Activated T-helper 2 cell treated with anti-CD3 and anti-CD28 coated beads, Interferon-gamma antibody, Interleukin-2, Interleukin-4, amounts not matched to agents 10 μg/mL and 5 μg/mL and 100 μg/mL, durations not matched to agents 14 hours and 24 hours and 36 hours (primary cell): ENCODE results near the gene SPPL2A. TPM values are rescaled to one million over a fixed set of nuclear protein-coding genes. Genes with fewer than 3 reads are reported as not detected.

Experiments used
- DNase-seq: peaks from one replicate; pipeline ENCODE4 v3.0.0; 2021; ENCODE audit warnings: low spot score
- H3K27ac Mint-ChIP-seq: one replicate; pipeline ENCODE4 v1.8.0; 2021; ENCODE audit warnings: mixed read lengths
- H3K27me3 Mint-ChIP-seq: one replicate; pipeline ENCODE4 v1.8.0; 2021; ENCODE audit warnings: low read depth, mixed read lengths
- H3K36me3 Mint-ChIP-seq: one replicate; pipeline ENCODE4 v1.8.0; 2021; ENCODE audit warnings: low read depth, mixed read lengths
- H3K4me1 Mint-ChIP-seq: one replicate; pipeline ENCODE4 v1.8.0; 2021; ENCODE audit warnings: low read depth, mixed read lengths
- H3K4me3 Mint-ChIP-seq: one replicate; pipeline ENCODE4 v1.8.0; 2021; ENCODE audit warnings: low read depth, mild to moderate bottlenecking, moderate library complexity, mixed read lengths
- H3K9me3 Mint-ChIP-seq: one replicate; pipeline ENCODE4 v1.8.0; 2021; ENCODE audit warnings: mixed read lengths
- intact Hi-C: fragments of 100-400 bp; cut with micrococcal nuclease; formaldehyde crosslinking; loops from one replicate; pipeline ENCODE4 v1.15.1; 2023
- total RNA-seq: library from RNA; stranded (reverse); gene quantifications from 2 replicates; pipeline ENCODE4 v1.2.3, GENCODE V29; 2022

Gene SPPL2A
- total RNA-seq, 1 donor from 2014 or later = 97.3 TPM

- DNase-seq = no peak
- Mint-ChIP-seq H3K9me3 (no peaks in the 10 kb centered on the region), H3K27me3 (no peaks in the 10 kb centered on the region), H3K4me3 (no peak overlapping the region), H3K27ac (peak overlapping the region; percentile 11), H3K36me3 (peaks cover 35% of the 10 kb centered on the region), H3K4me1 (peaks cover 27% of the 10 kb centered on the region)
- intact Hi-C loops = no loop called here
Measured at GRCh38 chr15:50751394-50751793, 14.1 kb downstream of the SPPL2A start.

DNA sequence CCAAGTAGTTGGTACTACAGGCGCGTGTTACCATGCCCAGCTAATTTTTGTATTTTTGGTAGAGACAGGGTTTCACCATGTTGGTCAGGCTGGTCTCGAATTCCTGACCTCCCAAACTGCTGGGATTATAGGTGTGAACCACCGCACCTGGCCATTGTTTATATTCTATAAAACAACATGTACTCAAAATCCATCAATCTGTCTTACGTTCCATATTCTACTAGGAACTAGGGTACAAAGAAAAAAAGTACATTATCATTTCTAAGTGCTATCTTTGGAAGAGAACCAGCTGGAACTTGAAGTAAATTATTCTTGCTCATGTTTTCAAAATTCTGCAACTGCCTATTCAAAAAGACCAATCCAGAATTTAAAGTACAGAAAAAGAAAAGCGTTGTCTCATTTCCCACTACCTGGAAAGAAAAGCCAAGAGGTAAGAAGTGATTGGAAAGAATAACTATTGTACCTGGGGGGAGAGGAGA lies 15.2 kb downstream of the SPPL2A start:
- H3K4me1 Mint-ChIP-seq = peaks cover 23% of the 10 kb centered on the region
- H3K27me3 Mint-ChIP-seq = no peaks in the 10 kb centered on the region
- intact Hi-C loops = no loop called here
- no peaks in the 10 kb centered on the region for H3K9me3 Mint-ChIP-seq
- no peak overlapping the region for H3K27ac Mint-ChIP-seq
- H3K36me3 Mint-ChIP-seq = peaks cover 33% of the 10 kb centered on the region
- H3K4me3 Mint-ChIP-seq = no peak overlapping the region
- no peak for DNase-seq

DNA sequence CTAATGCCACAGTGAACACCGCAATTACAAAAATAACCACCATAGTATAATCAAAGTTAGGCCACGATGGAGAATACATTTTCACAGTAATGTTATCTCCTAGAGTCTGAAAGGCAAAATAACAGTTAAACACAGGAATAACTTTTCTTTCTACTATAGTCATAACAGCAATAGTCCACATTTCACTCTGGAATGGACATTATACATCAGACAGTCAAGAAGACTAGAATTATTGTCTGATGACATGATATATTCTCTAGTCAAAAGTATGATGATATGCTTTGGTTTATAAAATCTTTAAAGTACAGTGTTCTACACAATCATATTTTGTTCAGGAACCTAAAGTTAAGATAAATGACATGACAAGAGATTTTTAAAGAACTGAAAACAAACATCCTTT lies 18.0 kb downstream of the SPPL2A start:
- H3K4me3 Mint-ChIP-seq = no peak overlapping the region
- intact Hi-C loops = no loop called here
- no peak for DNase-seq
- H3K9me3 Mint-ChIP-seq = no peaks in the 10 kb centered on the region
- H3K36me3 Mint-ChIP-seq = peaks cover 30% of the 10 kb centered on the region
- no peaks in the 10 kb centered on the region for H3K27me3 Mint-ChIP-seq
- H3K27ac Mint-ChIP-seq = no peak overlapping the region
- H3K4me1 Mint-ChIP-seq = peaks cover 7% of the 10 kb centered on the region

DNA sequence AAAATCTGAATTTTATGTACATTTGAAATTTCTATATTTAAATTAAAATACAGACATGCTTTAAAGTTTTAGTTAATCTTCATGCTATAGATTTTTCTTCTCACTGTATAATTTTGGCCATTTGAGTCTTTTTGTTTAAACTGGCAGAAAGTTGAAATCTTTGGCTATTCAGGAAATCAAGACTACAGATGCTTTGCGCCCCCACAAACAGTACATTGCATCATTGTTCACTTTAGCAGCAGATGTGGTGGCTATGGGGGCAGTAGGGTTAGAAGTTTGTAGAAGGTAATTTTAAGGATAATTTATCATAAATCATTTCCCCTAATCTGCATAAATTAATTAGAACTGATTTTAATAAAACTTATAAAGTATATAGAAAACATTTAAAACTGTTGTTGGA lies 20.9 kb downstream of the SPPL2A start:
- H3K4me1 Mint-ChIP-seq = no peaks in the 10 kb centered on the region
- no peaks in the 10 kb centered on the region for H3K9me3 Mint-ChIP-seq
- H3K27ac Mint-ChIP-seq = no peak overlapping the region
- peaks cover 29% of the 10 kb centered on the region for H3K36me3 Mint-ChIP-seq
- no peak for DNase-seq
- H3K27me3 Mint-ChIP-seq = no peaks in the 10 kb centered on the region
- intact Hi-C loops = no loop called here
- H3K4me3 Mint-ChIP-seq = no peak overlapping the region

GRCh38 chr15:50740955-50741354 lies 24.6 kb downstream of the SPPL2A start:
- H3K36me3 Mint-ChIP-seq = peaks cover 28% of the 10 kb centered on the region
- H3K27ac Mint-ChIP-seq = no peak overlapping the region
- H3K27me3 Mint-ChIP-seq = no peaks in the 10 kb centered on the region
- H3K4me3 Mint-ChIP-seq = no peak overlapping the region
- no peak for DNase-seq
- intact Hi-C loops = no loop called here
- H3K4me1 Mint-ChIP-seq = no peaks in the 10 kb centered on the region
- H3K9me3 Mint-ChIP-seq = no peaks in the 10 kb centered on the region

GRCh38 chr15:50736823-50737222 lies 28.7 kb downstream of the SPPL2A start:
- DNase-seq = no peak
- H3K27ac Mint-ChIP-seq = no peak overlapping the region
- H3K9me3 Mint-ChIP-seq = no peaks in the 10 kb centered on the region
- H3K4me1 Mint-ChIP-seq = no peaks in the 10 kb centered on the region
- H3K27me3 Mint-ChIP-seq = no peaks in the 10 kb centered on the region
- peaks cover 50% of the 10 kb centered on the region for H3K36me3 Mint-ChIP-seq
- intact Hi-C loops = no loop called here
- no peak overlapping the region for H3K4me3 Mint-ChIP-seq

DNA sequence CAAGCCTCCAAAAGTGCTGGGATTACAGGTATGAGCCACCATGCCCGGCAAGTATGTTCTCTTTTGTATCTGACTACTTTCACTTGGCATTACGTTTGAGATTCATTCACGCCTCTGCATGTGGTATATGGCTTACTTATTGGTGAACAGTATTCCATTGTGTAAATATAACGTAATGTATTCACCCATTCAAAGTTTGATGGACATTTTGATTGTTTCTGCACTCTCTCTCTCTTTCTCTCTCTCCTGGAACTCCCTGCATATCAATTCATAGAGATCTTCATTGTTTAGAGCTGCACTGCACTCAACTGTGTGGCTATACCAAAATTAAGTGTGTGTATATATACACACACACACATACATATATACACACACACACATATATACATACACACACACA lies 30.4 kb downstream of the SPPL2A start:
- intact Hi-C loops = no loop called here
- peaks cover 53% of the 10 kb centered on the region for H3K36me3 Mint-ChIP-seq
- H3K27ac Mint-ChIP-seq = no peak overlapping the region
- H3K9me3 Mint-ChIP-seq = no peaks in the 10 kb centered on the region
- DNase-seq = no peak
- H3K27me3 Mint-ChIP-seq = no peaks in the 10 kb centered on the region
- no peak overlapping the region for H3K4me3 Mint-ChIP-seq
- H3K4me1 Mint-ChIP-seq = no peaks in the 10 kb centered on the region

DNA sequence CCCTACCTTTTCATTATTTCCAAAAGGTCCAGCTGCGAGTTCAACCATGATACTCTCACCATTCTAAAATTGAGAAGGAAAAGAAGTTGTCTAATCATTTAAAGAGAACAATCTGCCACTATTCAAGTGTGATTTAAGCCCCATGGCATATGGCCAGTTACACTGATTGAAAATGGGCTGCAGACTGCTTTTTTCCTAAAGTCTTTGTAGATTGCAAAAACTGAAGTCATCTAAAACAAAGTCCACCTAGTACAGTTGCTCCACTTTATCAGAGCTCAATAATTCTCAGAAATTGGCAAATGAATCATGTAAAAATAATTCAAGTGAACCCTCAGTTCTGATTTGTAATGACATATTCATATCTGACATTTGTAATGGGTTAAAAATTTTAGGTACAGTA lies 39.2 kb downstream of the SPPL2A start:
- peaks cover 56% of the 10 kb centered on the region for H3K36me3 Mint-ChIP-seq
- no peaks in the 10 kb centered on the region for H3K9me3 Mint-ChIP-seq
- H3K4me1 Mint-ChIP-seq = peaks cover 10% of the 10 kb centered on the region
- H3K4me3 Mint-ChIP-seq = no peak overlapping the region
- intact Hi-C loops = no loop called here
- DNase-seq = no peak
- no peak overlapping the region for H3K27ac Mint-ChIP-seq
- H3K27me3 Mint-ChIP-seq = no peaks in the 10 kb centered on the region

- H3K27ac Mint-ChIP-seq = no peak overlapping the region
- peaks cover 48% of the 10 kb centered on the region for H3K36me3 Mint-ChIP-seq
- H3K27me3 Mint-ChIP-seq = no peaks in the 10 kb centered on the region
- no peak for DNase-seq
- H3K4me1 Mint-ChIP-seq = no peaks in the 10 kb centered on the region
- H3K9me3 Mint-ChIP-seq = no peaks in the 10 kb centered on the region
- intact Hi-C loops = no loop called here
- no peak overlapping the region for H3K4me3 Mint-ChIP-seq
Measured at GRCh38 chr15:50718700-50719125, 46.8 kb downstream of the SPPL2A start.

- intact Hi-C loops = no loop called here
- Mint-ChIP-seq H3K9me3 (no peaks in the 10 kb centered on the region), H3K4me1 (no peaks in the 10 kb centered on the region), H3K27ac (no peak overlapping the region), H3K4me3 (no peak overlapping the region), H3K27me3 (no peaks in the 10 kb centered on the region), H3K36me3 (peaks cover 38% of the 10 kb centered on the region)
- no peak for DNase-seq
Measured at GRCh38 chr15:50712018-50712417, 53.5 kb downstream of the SPPL2A start.

- Mint-ChIP-seq H3K27me3 (no peaks in the 10 kb centered on the region), H3K27ac (no peak overlapping the region), H3K9me3 (no peaks in the 10 kb centered on the region)
Measured at GRCh38 chr15:50710585-50710984, 54.9 kb downstream of the SPPL2A start.

GRCh38 chr15:50707878-50708427 lies 57.6 kb downstream of the SPPL2A start:
- no peak overlapping the region for H3K27ac Mint-ChIP-seq
- H3K9me3 Mint-ChIP-seq = no peaks in the 10 kb centered on the region
- no peaks in the 10 kb centered on the region for H3K27me3 Mint-ChIP-seq
- H3K36me3 Mint-ChIP-seq = peaks cover 45% of the 10 kb centered on the region
- DNase-seq = no peak
- intact Hi-C loops = no loop called here
- H3K4me3 Mint-ChIP-seq = no peak overlapping the region
- H3K4me1 Mint-ChIP-seq = no peaks in the 10 kb centered on the region

More at GRCh38 chr15:50710585-50710984, 54.9 kb downstream of the SPPL2A start:
- intact Hi-C loops = no loop called here
- no peak for DNase-seq
- Mint-ChIP-seq H3K4me1 (no peaks in the 10 kb centered on the region), H3K36me3 (peaks cover 45% of the 10 kb centered on the region), H3K4me3 (no peak overlapping the region)

- no peak overlapping the region for H3K27ac Mint-ChIP-seq
- H3K9me3 Mint-ChIP-seq = no peaks in the 10 kb centered on the region
- H3K27me3 Mint-ChIP-seq = no peaks in the 10 kb centered on the region
- no peak overlapping the region for H3K4me3 Mint-ChIP-seq
- peaks cover 29% of the 10 kb centered on the region for H3K36me3 Mint-ChIP-seq
- no peak for DNase-seq
- intact Hi-C loops = no loop called here
- no peaks in the 10 kb centered on the region for H3K4me1 Mint-ChIP-seq
Measured at GRCh38 chr15:50702762-50703334, 62.7 kb downstream of the SPPL2A start.
